Measurements from ENCODE around the gene TANC1. TPM values are rescaled to one million over a fixed set of nuclear protein-coding genes. Genes with fewer than 3 reads are reported as not detected.
A peak's percentile ranks its signal among the peaks of the same experiment; 100 is the strongest.
"Not testable (repeated sequence)": the region's sequence is repeated elsewhere in the genome, so short reads cannot be mapped to it uniquely, and the experiment has no call there.

TANC1 gene
- polyA plus RNA-seq, 2 of the 4 experiments (the other 2 are of a cell fraction): 9.2 to 21.2 TPM

GRCh38 chr2:159095813-159096212 lies 127.4 kb downstream of the TANC1 start:
- H3K27ac ChIP-seq: no peak overlapping the region
- H3K4me1 ChIP-seq: peaks cover 51% of the 10 kb centered on the region
- no peak for ATAC-seq
- no peak for DNase-seq (ENCODE audit: low read depth in 1 of 2, low spot score in 1 of 2)
- no peak for FAIRE-seq
- ChIA-PET CTCF (interaction anchor here (1.1 kb wide), 1 partner anchor 13 kb away, joined by 3 read pairs; no protein-coding TSS in a partner anchor), POLR2A (no interaction called here)
- peaks cover 14% of the 10 kb centered on the region; the same call in 2 of the 3 replicates for H3K9me3 ChIP-seq
- H3K4me2 ChIP-seq: no peak overlapping the region
- WGBS (ENCODE audit: missing lambda C conversion rate): 93% methylated on average over 1 of the region's 1 CpG
- no peak overlapping the region for H3K4me3 ChIP-seq
- no peak for TF ChIP-seq RNF2 (IDR thresholded peaks at IDR 0.05; ENCODE audit: borderline replicate concordance, low read depth)
- no peak for TF ChIP-seq E2F6 (IDR thresholded peaks at IDR 0.05; ENCODE audit: borderline replicate concordance, low read depth)
- TF ChIP-seq HEYL (CRISPR knock-in tag; IDR thresholded peaks at IDR 0.05): no peak
- TF ChIP-seq ELK1 (IDR thresholded peaks at IDR 0.05; ENCODE audit: low read depth, low read length): no peak
- no peak for TF ChIP-seq BCL3 (IDR thresholded peaks at IDR 0.05)
- TF ChIP-seq CHD4 (IDR thresholded peaks at IDR 0.05; ENCODE audit: borderline replicate concordance): no peak
- TF ChIP-seq RARB (CRISPR knock-in tag; IDR thresholded peaks at IDR 0.05): no peak
- TF ChIP-seq MAFK (IDR thresholded peaks at IDR 0.05; ENCODE audit: partially characterized antibody): no peak
- TF ChIP-seq ATOH8 (CRISPR knock-in tag; IDR thresholded peaks at IDR 0.05; ENCODE audit: low read depth): no peak
- no peak for TF ChIP-seq KDM1A (IDR thresholded peaks at IDR 0.05; ENCODE audit: low read depth)
- TF ChIP-seq FOSB (CRISPR knock-in tag; IDR thresholded peaks at IDR 0.05): no peak
- no peak for TF ChIP-seq CHD2 (IDR thresholded peaks at IDR 0.05; ENCODE audit: low read length, partially characterized antibody)
- no peak for TF ChIP-seq PHF8 (IDR thresholded peaks at IDR 0.05; ENCODE audit: borderline replicate concordance, low read depth)
- TF ChIP-seq ZNF302 (CRISPR knock-in tag; IDR thresholded peaks at IDR 0.05): no peak
- TF ChIP-seq SREBF2 (IDR thresholded peaks at IDR 0.05): no peak

GRCh38 chr2:159096302-159096855 lies 127.9 kb downstream of the TANC1 start:
- DNase-seq (ENCODE audit: low read depth in 1 of 2, low spot score in 1 of 2); H3K27ac ChIP-seq; H3K4me2 ChIP-seq; FAIRE-seq; H3K4me3 ChIP-seq; POLR2A ChIA-PET; ATAC-seq: not testable (repeated sequence)
- Histone ChIP-seq H3K4me1 (peaks cover 45% of the 10 kb centered on the region), H3K9me3 (peaks cover 14% of the 10 kb centered on the region; the same call in 2 of the 3 replicates)
- CTCF ChIA-PET: interaction anchor here (1.0 to 1.1 kb wide), 3 partner anchors 16 to 194 kb away, joined by 3 read pairs; no protein-coding TSS in a partner anchor
- WGBS (ENCODE audit: missing lambda C conversion rate): 94% methylated on average over 8 of the region's 8 CpGs

- TF ChIP-seq HES2 (IDR thresholded peaks at IDR 0.05) (no peak), KDM5A (IDR thresholded peaks at IDR 0.05) (no peak), FOSB (CRISPR knock-in tag; IDR thresholded peaks at IDR 0.05) (no peak), ZC3H11A (IDR thresholded peaks at IDR 0.05) (no peak), CHD2 (IDR thresholded peaks at IDR 0.05; ENCODE audit: low read length, partially characterized antibody) (no peak), ESRRA (IDR thresholded peaks at IDR 0.05; ENCODE audit: borderline replicate concordance, low read length) (no peak), FOXS1 (CRISPR knock-in tag; IDR thresholded peaks at IDR 0.05) (no peak), MAX (IDR thresholded peaks at IDR 0.05) (no peak), PBX3 (IDR thresholded peaks at IDR 0.05) (no peak), TFCP2L1 (CRISPR knock-in tag; IDR thresholded peaks at IDR 0.05) (no peak), CEBPB (IDR thresholded peaks at IDR 0.05) (no peak), HMGXB4 (CRISPR knock-in tag; IDR thresholded peaks at IDR 0.05; ENCODE audit: borderline replicate concordance) (no peak), NR3C1 (IDR thresholded peaks at IDR 0.05) (no peak), KDM1A (IDR thresholded peaks at IDR 0.05; ENCODE audit: low read depth) (no peak), CHD4 (IDR thresholded peaks at IDR 0.05; ENCODE audit: borderline replicate concordance) (no peak)
- ChIA-PET CTCF (interaction anchor here (1.0 to 1.4 kb wide), 4 partner anchors 10 to 195 kb away, joined by 3 read pairs; no protein-coding TSS in a partner anchor), POLR2A (no interaction called here)
- peak overlapping the region; percentile 45 to 54; a peak in 2 of 6 replicates for H3K27ac ChIP-seq
- peaks cover 40% of the 10 kb centered on the region; the same call in 2 of the 3 replicates for H3K4me1 ChIP-seq
- DNase-seq (ENCODE audit: low read depth in 1 of 2, low spot score in 1 of 2) (no peak), ATAC-seq (no peak), FAIRE-seq (no peak)
- 87% methylated on average over 1 of the region's 1 CpG for WGBS (ENCODE audit: missing lambda C conversion rate)
- H3K4me2 ChIP-seq: no peak overlapping the region
- H3K9me3 ChIP-seq: peaks cover 14% of the 10 kb centered on the region; the same call in 2 of the 3 replicates
- no peak overlapping the region for H3K4me3 ChIP-seq
Observed at GRCh38 chr2:159096901-159097300, 128.5 kb downstream of the TANC1 start.

All from A549 (cell line).